Femur (tissue), 1 donor: ENCODE data around the gene DMP1.
"Not testable (repeated sequence)": the region's sequence is repeated elsewhere in the genome, so short reads cannot be mapped to it uniquely, and the experiment has no call there.

ENCODE experiments used
- DNase-seq: peaks from one replicate; pipeline ENCODE4 v3.0.0-alpha.2; 2017

Gene DMP1

GRCh38 chr4:87688316-87688715 is 38.2 kb downstream of the DMP1 start:
- DNase-seq = no peak

GRCh38 chr4:87690947-87691346 is 40.9 kb downstream of the DMP1 start:
- not testable (repeated sequence) for DNase-seq

GRCh38 chr4:87692060-87692459 is 42.0 kb downstream of the DMP1 start:
- DNase-seq = not testable (repeated sequence)

GRCh38 chr4:87697272-87697671 is 47.2 kb downstream of the DMP1 start:
- no peak for DNase-seq

- DNase-seq = no peak
These were observed 47.9 kb downstream of the DMP1 start for GRCh38 chr4:87697945-87698344.

- no peak for DNase-seq
These were observed 48.3 kb downstream of the DMP1 start for GRCh38 chr4:87698394-87698793.

GRCh38 chr4:87704001-87704400 is 53.9 kb downstream of the DMP1 start:
- no peak for DNase-seq

GRCh38 chr4:87707279-87707918 is 57.3 kb downstream of the DMP1 start:
- no peak for DNase-seq
